Gastroesophageal sphincter (tissue), 3 donors: ENCODE data around the gene ZNF593.

Experiments used
- EP300 ChIP-seq: sonication (generic); formaldehyde crosslinking; IDR thresholded peaks from one replicate; pipeline ENCODE4 v1.6.1; 2017; ENCODE audit warnings: antibody characterized with exemption, mild to moderate bottlenecking
- POLR2A ChIP-seq, 2 donors: fragments of 450-650 bp; IDR thresholded peaks; one replicate each; pipeline ENCODE4 v1.6.1; 2017; ENCODE audit warnings: antibody characterized with exemption in 2 of 2, mild to moderate bottlenecking in 2 of 2, moderate library complexity in 1 of 2
- POLR2AphosphoS5 ChIP-seq: sonication (generic); formaldehyde crosslinking; IDR thresholded peaks from one replicate; pipeline ENCODE4 v1.6.1; 2017; ENCODE audit warnings: antibody characterized with exemption
- TF ChIP-seq, protein P1 (sequence below), 4 experiments: fragments of 200-600 bp in 2 of 4; fragments of 450-650 bp in 2 of 4; sonication (generic) in 1 of 4; IDR thresholded peaks; one replicate each; pipeline ENCODE4 v1.5.1; 2017 to 2019; ENCODE audit warnings: antibody characterized with exemption in 4 of 4, mild to moderate bottlenecking in 2 of 4, moderate library complexity in 2 of 4

- TF ChIP-seq POLR2A (IDR thresholded peaks at IDR 0.05) = no peak
- TF ChIP-seq EP300 = no peak
- TF ChIP-seq, protein P1, sequence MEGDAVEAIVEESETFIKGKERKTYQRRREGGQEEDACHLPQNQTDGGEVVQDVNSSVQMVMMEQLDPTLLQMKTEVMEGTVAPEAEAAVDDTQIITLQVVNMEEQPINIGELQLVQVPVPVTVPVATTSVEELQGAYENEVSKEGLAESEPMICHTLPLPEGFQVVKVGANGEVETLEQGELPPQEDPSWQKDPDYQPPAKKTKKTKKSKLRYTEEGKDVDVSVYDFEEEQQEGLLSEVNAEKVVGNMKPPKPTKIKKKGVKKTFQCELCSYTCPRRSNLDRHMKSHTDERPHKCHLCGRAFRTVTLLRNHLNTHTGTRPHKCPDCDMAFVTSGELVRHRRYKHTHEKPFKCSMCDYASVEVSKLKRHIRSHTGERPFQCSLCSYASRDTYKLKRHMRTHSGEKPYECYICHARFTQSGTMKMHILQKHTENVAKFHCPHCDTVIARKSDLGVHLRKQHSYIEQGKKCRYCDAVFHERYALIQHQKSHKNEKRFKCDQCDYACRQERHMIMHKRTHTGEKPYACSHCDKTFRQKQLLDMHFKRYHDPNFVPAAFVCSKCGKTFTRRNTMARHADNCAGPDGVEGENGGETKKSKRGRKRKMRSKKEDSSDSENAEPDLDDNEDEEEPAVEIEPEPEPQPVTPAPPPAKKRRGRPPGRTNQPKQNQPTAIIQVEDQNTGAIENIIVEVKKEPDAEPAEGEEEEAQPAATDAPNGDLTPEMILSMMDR (IDR thresholded peaks at IDR 0.05) = no peak
- no peak for TF ChIP-seq POLR2AphosphoS5
These were observed 15.0 kb upstream of the ZNF593 start for GRCh38 chr1:26154750-26155149.
